ENCODE results near the gene RAB12. TPM values are rescaled to one million over a fixed set of nuclear protein-coding genes. Genes with fewer than 3 reads are reported as not detected.

RAB12 gene
- total and polyA plus RNA-seq, 2 of the 8 experiments (the other 6 are each of a cell fraction or from before 2014, with no cell fraction given), result 19.7 to 45.9 TPM

- Histone ChIP-seq H4K8ac (ENCODE audit: extremely low read depth, insufficient read depth, low read length) (no peak overlapping the region), H3K14ac (ENCODE audit: insufficient read length) (no peak overlapping the region), H2AK5ac (ENCODE audit: low read depth, low read length) (no peak overlapping the region), H3K27ac (ENCODE audit: low read depth, low read length) (no peak overlapping the region), H3K4me3 (ENCODE audit: extremely low read depth in 1 of 4, insufficient read depth in 2 of 4, low read depth in 3 of 4, low read length in 4 of 4) (peak overlapping the region; percentile 53 to 88 (median 71)), H2BK5ac (ENCODE audit: low read depth, low read length) (no peak overlapping the region), H3K79me1 (ENCODE audit: low read depth, low read length) (0 out of 2 replicates have a peak, but pooled peaks cover 8% of the 10 kb centered on the region), H3K18ac (ENCODE audit: extremely low read depth, low read length) (no peak overlapping the region), H3K23ac (ENCODE audit: insufficient read length) (no peak overlapping the region), H2BK20ac (ENCODE audit: low read length) (no peak overlapping the region), H2BK15ac (ENCODE audit: low read length) (0 out of 2 replicates have a peak overlapping the region, but pooled peaks have one; percentile 48), H3K9me3 (ENCODE audit: insufficient read depth in 2 of 2, low read depth in 1 of 2, low read length in 1 of 2) (no peaks in the 10 kb centered on the region), H3K56ac (replicated peaks; ENCODE audit: insufficient read length, low read depth, low read length) (no peak overlapping the region), H3K4me2 (ENCODE audit: insufficient read depth in 1 of 2, low read depth in 2 of 2, low read length in 2 of 2) (peak overlapping the region; percentile 73 to 74), H3K4me1 (replicated peaks in 1 of 4; ENCODE audit: control insufficient read depth in 3 of 4, insufficient read depth in 4 of 4, low read length in 3 of 4) (peaks cover 4 to 8% (median 5%) of the 10 kb centered on the region in 4 experiments; a peak in 6 of 7 replicates), H4K20me1 (replicated peaks in 1 of 2; ENCODE audit: control insufficient read depth in 1 of 2, insufficient read depth in 2 of 2, low read length in 2 of 2) (peaks cover 12 to 20% of the 10 kb centered on the region in 2 experiments), H3K27me3 (replicated peaks in 1 of 4; ENCODE audit: control insufficient read depth in 3 of 4, extremely low read depth in 1 of 4, insufficient read depth in 3 of 4, low read length in 3 of 4) (peaks cover 0 to 9% (median 5%) of the 10 kb centered on the region in 4 experiments; a peak in 2 of 7 replicates), H2BK12ac (ENCODE audit: low read depth, low read length) (no peak overlapping the region), H3K9ac (replicated peaks in 1 of 4; ENCODE audit: extremely low read depth in 1 of 4, low read depth in 3 of 4, low read length in 3 of 4) (peak overlapping the region in 3 of 4 experiments; percentile 23 to 54 (median 51); a peak in 3 of 7 replicates), H2AFZ (ENCODE audit: low read length) (peak overlapping the region; percentile 43), H4K91ac (replicated peaks; ENCODE audit: insufficient read length, low read length) (no peak overlapping the region), H3K79me2 (ENCODE audit: control insufficient read depth in 1 of 2, insufficient read depth in 2 of 2, low read length in 2 of 2) (peaks cover 17 to 35% of the 10 kb centered on the region in 2 experiments), H3K36me3 (ENCODE audit: control insufficient read depth in 2 of 4, insufficient read depth in 4 of 4, low read length in 3 of 4) (peaks cover 0 to 8% (median 2%) of the 10 kb centered on the region in 4 experiments; a peak in 3 of 8 replicates), H4K5ac (ENCODE audit: insufficient read length, low read depth, low read length) (no peak overlapping the region), H3K4ac (replicated peaks; ENCODE audit: insufficient read length, low read depth, low read length) (no peak overlapping the region), H2BK120ac (replicated peaks; ENCODE audit: low read depth, low read length) (no peak overlapping the region), H3K23me2 (ENCODE audit: low read depth, low read length) (peaks cover 7% of the 10 kb centered on the region; the same call in 1 of the 2 replicates)
- ChIA-PET POLR2A (ENCODE audit: partially characterized antibody) (interaction anchor here (1.6 kb wide), 1 partner anchor 19 kb away, joined by 4 read pairs; no protein-coding TSS in a partner anchor), CTCF (ENCODE audit: partially characterized antibody) (interaction anchor here (0.9 to 2.5 kb wide), 4 partner anchors 8 to 38 kb away, joined by 3 to 14 read pairs (median 4); no protein-coding TSS in a partner anchor)
- TF ChIP-seq PHF8 (conservative IDR thresholded peaks at IDR 0.05; ENCODE audit: low read depth, low read length), result 0 out of 2 replicates have a peak, but pooled peaks have one; percentile 15
- no peak for TF ChIP-seq SP4 (IDR thresholded peaks at IDR 0.05; ENCODE audit: low read length)
- FAIRE-seq, result no peak
- WGBS, 2 experiments (ENCODE audit: extremely low coverage in 1 of 2, insufficient coverage in 1 of 2, insufficient read length in 1 of 2, insufficient replicate concordance in 2 of 2, low coverage in 1 of 2, low lambda C conversion rate in 2 of 2, missing lambda C conversion rate in 1 of 2), result 73% methylated on average over 18 of the region's 18 CpGs; no CpG with 5 or more reads in 1 of the 2 experiments
- DNase-seq (ENCODE audit: low read depth in 1 of 2, low spot score in 2 of 2), result no peak
Measured at GRCh38 chr18:8607776-8608742, 1.2 kb upstream of the RAB12 start.
